Measurements from ENCODE around the gene TWNK.

The TWNK gene

DNA sequence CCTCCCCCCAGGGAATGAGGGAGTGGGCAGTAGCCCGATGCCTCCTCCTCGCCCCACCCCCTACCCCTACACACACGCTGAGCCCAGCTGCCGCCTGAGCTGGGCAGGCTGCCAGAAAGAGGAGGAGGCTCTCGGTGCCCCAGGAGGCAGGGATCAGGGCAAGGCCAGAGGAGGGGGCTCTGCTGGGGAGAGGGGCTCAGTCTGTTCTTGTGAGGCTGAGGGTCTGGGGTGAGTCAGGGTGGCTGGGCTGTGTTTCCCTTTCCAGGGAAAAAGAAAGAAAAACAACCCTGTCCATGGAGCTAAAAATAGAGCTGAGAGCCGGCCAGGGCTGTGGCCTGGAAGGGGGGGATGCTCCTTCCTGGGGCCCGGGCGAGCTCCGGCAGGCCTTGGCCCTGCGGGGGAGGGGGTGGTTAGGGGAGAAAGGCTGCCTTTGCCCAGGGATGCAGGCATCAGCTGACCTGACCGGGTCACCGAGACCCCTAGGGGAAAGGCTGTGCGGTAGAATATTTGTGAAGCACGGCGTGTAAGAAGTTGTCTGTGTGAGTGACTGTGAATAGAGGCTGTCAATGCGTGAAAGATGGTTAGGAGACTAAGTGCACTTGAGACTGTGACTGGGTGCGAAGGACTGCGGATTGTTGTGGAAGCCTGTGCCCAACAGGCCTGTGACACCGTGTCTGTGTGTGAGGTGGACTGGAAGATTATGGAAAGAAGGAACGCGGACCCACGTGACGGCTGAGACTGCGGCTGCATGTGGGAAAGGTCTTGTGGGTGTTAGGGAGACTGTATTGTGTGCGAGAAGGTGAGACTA, 11.0 kb downstream of the TWNK start:
- peak; percentile 49 to 67 for DNase-seq

DNA sequence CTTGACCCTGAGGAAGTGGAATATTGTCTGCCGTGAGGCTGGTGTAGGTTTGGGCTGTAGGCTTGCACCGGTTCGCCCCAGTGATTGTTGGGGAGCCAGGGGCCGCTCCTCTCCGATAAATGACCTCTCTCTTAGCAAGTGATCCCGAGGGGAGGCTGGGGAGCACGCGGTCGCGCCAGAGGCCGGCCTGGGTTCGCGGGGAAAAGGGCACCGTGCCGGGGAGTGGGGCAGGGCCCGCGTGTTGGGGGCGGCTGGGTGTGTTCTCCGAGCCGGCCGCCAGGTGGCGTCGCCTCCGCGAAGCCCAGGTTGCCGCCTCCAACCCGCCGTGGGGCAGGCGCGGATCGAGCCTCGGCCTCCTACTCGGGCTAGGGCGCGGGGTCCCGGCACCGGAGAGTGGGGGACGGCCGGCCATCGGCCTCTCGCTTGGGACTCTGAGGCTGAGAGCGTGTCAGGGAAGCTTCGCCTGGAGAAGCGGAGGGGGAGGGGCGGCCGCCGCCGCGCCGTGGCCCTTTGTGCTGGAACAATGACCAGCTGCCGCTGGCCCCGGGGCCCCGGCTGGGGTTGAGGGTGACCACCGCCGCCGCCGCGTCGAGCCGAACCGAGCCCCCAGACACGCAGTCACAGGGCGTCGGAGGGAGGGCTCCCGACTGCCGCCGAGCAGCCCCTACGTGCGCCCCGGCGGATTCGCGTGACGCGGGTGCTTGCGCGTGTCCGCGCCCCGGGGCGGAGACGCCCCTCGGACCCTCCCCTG, 11.8 kb downstream of the TWNK start:
- peak; percentile 73 to 83 for DNase-seq

DNA sequence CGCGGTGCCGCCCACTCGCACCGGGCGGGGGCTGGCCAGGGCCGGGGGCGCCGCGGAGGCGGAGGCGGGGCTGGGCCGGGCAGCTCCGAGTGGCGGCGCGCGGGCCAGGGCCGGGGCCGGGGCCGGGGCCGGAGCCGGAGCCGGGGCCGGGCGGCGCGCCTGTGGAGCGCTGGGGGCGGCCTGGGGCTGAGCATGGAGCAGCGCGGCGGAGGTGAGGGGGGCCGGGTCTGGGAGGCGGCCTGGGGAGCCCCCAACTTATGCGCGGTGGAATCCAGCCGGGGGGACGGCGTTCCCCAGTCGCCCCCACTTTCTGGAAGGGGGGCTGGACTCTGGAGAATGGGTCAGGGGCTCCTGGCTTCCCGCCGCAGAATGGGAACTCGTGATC, 12.4 kb downstream of the TWNK start, which contains the start of gene LZTS2:
TSS of gene LZTS2 (plus strand) at position 67 of the 385 bp plus-strand sequence. CDS start 2,731 bp downstream, outside the sequence.
- no peak for DNase-seq

DNA sequence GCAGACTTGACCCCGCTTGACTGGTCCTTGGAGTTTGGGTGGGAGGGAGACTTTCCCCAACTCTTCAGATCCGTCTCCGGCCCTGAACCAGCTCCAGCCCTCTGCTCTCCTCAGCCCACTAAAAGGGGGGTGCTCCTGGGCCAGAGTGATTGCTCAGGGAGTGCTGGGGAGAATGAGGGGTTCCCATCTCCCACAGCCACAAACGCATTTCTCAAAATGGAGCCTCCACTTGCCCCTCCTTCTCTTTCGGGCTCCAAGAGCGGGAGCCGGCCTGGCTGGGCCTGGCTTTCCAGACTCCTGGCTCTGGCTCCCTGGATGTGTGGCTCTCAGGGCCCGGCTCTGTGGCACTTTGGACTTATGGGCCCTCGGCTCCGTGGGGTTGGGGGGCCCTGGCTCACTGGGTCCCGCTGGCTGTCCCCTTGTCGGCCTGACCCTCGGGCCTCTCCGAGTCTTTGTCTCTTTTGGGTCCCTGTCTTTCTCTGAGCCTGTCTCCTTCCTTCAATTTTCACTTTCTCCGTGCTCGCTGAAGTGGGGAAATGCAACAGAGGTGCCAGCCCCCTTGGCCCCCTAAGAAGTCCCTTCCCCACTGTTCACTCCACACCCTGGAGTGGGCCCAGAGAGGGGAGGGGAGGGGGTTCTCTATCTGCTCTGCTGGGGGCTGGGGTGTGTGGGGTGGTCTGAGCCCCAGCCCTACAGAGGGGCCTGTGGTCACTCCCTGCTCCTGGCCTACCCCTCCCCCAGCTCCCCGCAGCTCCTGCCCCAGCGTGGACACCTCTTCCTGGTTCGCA, 13.0 kb downstream of the TWNK start:
- no peak for DNase-seq

DNA sequence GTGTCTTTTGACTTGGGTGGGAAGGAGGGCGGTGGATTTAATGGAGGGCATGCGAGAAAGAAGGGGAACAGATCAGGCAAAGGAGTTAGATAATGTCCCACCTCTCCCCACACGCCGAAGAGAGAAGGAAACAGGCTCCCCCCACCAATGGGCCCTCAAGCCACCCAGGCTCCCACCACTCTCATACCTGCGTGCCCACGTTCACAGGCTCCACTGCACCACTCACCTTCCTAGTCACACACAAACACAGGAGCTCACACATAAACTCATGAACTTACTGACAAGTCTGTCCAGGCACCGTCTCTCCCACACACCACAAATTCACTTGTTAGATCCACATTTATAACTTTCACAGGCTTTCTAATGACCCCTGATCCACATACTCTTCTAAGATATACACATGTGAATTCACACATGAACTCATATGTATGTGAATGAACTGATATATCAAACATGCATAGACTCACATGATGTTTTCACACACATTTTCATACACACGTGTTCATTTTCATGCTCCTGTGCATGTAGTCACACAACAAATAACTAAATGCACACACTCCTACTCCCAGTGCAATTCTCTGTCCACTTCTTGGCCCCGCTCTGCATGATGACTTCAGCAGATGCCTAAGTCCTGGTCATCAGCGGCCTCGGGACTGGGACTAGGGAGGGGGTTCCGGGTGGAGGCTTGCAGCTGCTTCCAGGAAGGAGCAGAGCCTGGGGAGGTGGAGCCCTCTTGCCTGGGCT, 13.7 kb downstream of the TWNK start:
- DNase-seq = no peak

DNA sequence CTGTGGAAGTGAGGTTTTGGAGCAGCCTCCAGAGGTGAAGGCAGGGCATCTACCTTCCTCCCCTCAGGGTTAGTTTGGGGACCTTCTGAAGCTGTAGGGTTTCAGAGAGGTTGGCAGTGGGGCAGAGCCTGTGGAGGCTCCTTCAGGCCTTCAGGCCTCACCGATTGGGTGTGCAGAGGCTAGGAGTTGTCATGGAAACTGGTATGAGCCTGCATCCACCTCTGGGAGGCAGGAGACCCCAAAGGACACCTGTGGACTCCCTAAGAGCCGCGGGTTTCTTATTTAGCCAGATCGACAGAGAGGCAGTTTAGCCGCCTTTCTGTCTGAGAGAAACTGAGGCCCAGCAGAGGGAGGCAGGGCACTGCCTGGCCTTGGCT, 14.3 kb downstream of the TWNK start:
- no peak for DNase-seq

DNA sequence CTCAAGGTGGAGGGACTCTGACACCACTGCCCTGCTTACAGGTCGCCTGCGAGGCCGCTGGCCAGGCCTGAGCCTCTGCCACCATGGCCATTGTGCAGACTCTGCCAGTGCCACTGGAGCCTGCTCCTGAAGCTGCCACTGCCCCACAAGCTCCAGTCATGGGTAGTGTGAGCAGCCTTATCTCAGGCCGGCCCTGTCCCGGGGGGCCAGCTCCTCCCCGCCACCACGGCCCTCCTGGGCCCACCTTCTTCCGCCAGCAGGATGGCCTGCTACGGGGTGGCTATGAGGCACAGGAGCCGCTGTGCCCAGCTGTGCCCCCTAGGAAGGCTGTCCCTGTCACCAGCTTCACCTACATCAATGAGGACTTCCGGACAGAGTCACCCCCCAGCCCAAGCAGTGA, 15.1 kb downstream of the TWNK start:
- no peak for DNase-seq

DNA sequence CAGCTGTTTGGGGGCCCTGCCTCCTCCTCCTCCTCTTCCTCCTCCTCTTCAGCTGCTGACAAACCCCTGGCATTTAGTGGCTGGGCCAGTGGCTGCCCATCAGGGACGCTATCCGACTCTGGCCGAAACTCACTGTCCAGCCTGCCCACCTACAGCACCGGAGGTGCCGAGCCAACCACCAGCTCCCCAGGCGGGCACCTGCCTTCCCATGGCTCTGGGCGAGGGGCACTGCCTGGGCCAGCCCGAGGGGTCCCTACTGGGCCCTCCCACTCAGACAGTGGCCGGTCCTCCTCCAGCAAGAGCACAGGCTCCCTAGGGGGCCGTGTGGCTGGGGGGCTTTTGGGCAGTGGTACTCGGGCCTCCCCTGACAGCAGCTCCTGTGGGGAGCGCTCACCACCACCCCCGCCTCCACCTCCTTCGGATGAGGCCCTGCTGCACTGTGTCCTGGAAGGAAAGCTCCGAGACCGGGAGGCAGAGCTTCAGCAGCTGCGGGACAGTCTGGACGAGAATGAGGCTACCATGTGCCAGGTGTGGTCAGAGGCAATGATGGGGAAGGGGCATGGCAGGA, 16.4 kb downstream of the TWNK start:
- DNase-seq = no peak

DNA sequence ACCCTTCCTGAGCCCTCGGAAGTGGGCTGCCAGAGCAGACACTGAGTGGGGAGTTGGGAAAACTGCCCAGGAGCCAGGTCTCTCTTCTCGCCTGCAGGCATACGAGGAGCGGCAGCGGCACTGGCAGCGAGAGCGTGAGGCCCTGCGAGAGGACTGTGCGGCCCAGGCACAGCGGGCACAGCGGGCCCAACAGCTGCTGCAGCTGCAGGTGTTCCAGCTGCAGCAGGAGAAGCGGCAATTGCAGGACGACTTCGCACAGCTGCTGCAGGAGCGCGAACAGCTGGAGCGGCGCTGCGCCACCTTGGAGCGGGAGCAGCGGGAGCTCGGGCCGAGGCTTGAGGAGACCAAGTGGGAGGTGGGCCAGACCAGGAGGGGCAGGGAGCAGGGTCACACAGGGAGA, 18.0 kb downstream of the TWNK start:
- DNase-seq = no peak

DNA sequence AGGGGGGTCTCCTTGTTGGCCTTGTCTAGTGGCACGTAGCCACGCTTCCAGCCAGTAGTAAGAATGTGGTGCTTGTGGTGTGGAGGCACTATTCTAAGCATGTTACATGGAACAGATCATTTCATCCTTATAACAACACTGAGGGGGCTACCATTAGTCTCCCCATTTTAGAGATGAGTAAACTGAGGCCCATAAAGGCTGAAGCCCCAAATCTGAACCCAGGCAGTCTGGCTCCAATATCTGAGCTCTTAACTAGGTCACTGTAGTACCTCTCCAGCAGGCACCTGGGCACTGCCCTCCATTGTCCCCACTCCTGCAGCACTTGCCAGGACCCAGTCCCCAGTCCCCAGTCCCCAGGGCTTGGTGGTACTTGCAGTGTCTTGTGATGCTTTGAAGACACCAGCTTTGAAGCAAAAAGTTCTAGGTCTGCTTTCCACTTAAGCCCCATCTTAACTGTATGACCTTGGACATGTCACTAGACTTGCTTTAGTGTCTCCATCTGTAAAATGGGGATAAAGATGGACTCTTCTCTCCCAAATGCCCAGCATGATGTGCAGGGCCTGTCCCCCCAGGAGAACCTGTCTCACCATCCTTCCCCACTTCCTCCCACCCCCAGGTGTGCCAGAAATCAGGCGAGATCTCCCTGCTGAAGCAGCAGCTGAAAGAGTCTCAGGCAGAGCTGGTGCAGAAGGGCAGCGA, 18.7 kb downstream of the TWNK start:
- no peak for DNase-seq

DNA sequence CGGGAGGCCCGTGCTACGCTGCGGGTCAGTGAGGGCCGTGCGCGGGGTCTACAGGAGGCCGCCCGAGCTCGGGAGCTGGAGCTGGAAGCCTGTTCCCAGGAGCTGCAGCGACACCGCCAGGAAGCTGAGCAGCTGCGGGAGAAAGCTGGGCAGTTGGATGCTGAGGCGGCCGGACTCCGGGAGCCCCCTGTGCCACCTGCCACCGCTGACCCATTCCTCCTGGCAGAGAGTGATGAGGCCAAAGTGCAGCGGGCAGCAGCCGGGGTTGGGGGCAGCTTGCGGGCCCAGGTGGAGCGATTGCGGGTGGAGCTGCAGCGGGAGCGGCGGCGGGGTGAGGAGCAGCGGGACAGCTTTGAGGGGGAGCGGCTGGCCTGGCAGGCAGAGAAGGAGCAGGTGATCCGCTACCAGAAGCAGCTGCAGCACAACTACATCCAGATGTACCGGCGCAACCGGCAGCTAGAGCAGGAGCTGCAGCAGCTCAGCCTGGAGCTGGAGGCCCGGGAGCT, 19.3 kb downstream of the TWNK start:
- no peak for DNase-seq

DNA sequence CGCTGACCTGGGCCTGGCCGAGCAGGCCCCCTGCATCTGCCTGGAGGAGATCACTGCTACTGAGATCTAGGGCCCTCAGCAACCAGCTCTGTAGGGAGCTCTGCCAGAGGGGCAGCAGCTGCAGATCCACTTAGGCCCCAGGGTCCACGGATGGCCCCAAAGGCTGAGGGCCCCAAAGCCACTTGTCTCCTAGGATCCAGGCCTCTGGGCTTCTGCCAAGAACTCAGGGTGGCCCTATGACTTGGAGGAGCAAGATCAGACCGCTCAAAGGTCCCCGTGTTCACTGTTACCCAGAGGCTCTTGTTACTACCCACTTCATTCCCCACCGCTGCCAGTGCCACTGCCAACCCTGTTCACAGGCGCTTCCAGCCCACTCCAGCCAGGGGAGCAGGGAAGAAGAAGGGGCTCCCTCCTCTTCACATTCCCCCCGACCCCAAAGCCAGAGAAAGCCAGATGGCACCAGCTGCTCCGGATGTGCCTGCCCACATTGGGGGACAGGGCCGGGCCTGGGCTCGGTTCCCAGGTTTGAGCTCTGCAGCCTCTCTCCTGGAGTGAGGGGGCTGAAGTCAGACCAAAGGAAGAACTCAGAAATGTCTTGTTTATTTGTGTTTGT, 19.9 kb downstream of the TWNK start:
- DNase-seq = no peak

DNA sequence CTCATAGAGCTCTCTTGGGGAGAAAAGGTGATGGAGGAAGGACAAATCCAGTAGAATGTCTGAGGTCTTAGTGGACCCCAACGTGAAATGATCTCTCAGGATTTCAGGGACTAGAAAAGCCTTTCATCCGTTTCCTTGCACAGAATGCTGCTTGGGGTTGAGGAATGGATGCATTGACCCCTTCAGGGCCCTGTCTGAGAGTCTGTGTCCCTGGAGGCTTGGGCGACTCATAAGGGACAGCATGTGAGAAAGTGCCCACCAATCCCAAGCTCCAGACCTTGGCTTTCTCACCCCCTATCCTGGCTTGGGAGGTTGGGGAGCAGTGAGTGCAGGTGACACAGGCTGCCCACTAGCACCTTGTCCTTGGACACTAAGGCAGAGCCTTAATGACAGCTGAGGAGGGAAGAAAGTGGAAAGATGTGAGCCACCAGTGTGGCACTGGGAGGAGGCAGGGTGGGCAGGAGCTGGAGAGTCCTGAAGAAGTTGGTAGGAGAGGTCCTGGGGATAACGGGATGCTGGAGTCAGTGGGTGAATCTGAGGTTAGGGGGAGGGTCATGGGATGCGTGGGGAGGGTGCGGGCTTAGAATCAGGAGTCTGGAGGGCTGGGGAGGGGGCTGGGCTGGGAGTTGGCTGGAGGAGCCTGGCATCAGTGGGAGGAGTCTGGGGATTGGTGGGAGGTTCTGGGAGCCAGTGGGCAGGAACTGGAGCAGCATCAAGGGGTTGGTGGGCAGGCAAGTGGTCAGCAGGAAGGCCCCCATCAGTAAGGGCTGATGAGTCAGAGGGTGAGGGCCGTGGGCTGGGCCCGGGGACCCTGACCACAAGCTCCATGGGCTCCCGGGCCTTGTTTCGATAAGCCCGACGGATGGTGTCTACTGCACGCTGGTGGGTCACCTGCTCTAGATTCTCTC, 20.8 kb downstream of the TWNK start:
- no peak for DNase-seq

DNA sequence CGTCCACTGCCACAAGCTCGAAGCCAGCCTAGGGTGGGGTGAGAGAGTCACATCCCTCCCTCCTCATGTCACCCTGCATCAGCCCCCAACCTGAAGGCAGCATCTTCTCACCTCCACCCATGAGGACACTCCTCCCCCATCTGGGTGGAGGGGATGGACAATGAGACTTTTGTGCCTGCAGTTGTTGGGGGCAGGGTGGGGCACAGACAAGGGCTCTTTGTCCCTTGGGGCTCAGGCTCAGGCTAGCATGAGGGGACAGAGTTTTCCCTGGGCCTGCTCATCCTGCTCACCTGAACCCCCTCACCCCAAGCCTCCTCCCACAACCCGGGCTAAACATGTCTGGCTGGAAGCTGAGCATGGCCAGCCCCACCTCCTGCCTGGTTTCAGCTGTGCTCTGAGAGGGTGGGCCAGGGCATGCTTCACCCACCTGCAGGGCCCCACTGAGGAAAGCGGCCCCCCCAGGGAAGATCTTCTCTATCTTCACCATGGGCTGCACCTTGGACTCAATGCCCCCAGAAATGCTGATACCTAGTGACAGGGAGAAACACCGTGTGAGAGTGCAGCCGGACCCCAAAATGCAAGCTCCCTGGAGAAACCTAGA, 21.6 kb downstream of the TWNK start:
- no peak for DNase-seq

DNA sequence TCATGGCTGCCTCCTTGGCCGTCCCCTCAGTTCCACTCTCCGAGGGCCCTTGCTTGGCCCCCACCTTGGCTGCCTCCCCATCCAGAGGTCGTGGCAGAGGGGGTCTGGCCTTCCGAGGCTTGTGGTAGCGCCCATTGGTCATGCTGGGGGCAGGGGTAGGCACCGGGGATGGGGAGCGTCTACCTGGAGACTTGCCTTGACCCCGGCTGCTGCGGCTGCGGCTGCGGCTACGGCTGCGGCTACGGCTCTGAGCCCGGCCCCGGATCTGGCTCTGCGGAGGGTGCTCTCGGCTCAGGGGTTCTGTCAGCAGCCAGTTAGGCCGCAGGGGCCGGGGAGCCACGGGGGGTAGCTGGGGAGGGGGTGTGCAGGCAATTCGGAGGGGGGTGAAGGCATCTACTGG, 23.0 kb downstream of the TWNK start:
- DNase-seq = no peak

DNA sequence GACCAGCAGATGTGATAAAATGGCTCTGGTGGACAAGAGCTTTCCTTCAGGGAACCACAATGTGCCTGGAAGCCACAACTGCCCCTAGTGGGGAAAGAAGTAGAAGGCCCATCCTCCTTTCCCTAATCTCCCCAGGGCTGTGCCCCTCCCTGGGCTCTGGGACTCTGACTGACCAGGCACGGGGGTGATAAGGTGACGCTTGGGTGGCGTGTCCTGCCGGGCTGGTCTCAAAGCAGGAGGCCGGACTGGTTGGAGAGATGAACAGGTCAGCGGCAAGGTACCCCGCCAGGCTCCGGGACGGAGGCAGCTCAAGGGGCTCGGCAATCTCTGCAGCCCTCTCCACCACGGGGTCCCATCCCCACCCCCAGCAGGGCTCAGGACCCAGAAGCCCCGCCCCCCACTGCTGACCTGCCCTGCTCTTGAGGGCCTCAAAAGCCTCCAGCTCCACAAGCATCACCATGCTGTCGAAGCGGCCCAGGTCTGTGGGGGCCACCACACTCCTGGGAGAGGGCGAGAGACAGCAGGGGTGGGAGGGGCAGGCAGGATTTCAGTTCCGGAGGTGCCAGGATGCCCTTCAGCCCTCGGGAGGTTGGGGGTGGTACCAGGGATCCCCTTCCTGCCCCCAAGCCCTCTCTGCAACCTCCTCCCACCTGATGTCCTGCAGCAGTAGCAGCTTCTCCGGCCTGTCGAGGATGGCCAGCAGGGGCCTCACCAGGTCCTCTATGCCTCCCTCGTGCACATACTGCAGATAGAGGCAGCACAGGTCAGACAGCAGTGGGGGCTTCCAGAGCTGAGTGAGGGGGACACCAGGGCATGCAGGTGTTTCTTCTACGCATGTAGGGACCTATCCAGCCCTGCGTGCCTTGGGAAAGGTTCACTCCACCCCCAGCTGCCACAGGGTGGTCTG, 24.4 kb downstream of the TWNK start:
- no peak for DNase-seq

DNA sequence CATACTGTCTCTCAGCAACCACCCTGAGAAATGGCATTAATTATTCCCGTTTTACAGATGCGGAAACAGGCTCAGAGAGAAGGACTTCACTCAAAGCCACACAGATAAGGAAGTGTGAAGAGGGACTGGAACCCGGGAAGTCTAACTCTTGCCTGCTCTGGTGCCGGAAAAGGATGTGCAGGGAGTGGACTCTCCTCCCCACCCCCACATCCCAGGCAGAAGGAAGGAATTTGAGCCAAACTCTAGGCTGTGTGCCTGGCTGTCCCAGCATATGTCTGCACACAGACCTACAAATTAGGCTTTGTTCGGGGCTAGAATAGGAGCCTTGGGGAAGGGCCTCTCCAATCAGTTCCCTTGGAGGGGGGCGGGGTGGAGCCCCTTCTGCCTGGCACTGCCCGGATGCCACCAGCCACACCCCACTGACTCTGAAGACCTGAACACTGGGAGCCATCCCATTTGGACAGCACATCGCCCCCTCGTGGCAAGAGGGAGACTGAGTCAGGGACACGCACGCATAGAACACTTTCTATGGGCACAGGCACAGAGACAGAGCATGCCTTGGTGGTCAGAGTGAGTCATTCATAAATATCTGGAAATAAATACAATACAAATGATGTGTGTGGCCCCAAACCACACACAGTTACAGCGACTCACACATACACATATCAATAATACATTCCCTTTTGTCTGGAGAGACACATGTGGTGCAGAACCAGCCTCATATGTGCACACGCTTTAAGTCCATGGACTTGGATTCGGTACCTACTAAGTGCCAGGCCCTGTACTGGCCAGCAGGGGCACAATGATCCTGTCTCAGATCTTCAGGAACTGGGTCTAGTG, 25.4 kb downstream of the TWNK start:
- peak; percentile 79 to 82 for DNase-seq
